ENCODE results near the gene ZDHHC7.

GRCh38 chr16:84942786-84943185 is 68.5 kb downstream of the ZDHHC7 start:
- TF ChIP-seq POLR2AphosphoS5 (IDR thresholded peaks at IDR 0.05) (no peak), CTCF (IDR thresholded peaks at IDR 0.05) (no peak)
